DND-41 (cell line): Measurements from ENCODE around the gene DGKB.

Source experiments
- ATAC-seq: fragments of 200-7000 bp; cut with Tn5 transposase; 3 replicates; pipeline ENCODE4 v1.9.1; 2021; ENCODE audit warnings: low read depth; ENCODE audit not compliant: insufficient read depth
- DNase-seq: peaks from one replicate; pipeline ENCODE4 v3.0.0-alpha.2; 2020
- H2AFZ ChIP-seq: 2 replicates; pipeline ENCODE4 v1.6.0; 2012; ENCODE audit warnings: low read depth, low read length
- H3K27ac ChIP-seq: 2 replicates; pipeline ENCODE4 v1.5.1; 2012; ENCODE audit warnings: low read length, inconsistent platforms
- H3K27me3 ChIP-seq: fragments of 200-600 bp; sonication (generic); 2 replicates; pipeline ENCODE4 v1.6.0; 2012; ENCODE audit warnings: low read length, mild to moderate bottlenecking, inconsistent platforms; ENCODE audit not compliant: insufficient read depth, poor library complexity
- H3K36me3 ChIP-seq: 2 replicates; pipeline ENCODE4 v1.5.1; 2012; ENCODE audit warnings: low read length, inconsistent platforms; ENCODE audit not compliant: insufficient read depth
- H3K4me1 ChIP-seq: 2 replicates; pipeline ENCODE4 v1.5.1; 2012; ENCODE audit warnings: mild to moderate bottlenecking, low read length; ENCODE audit not compliant: insufficient read depth
- H3K4me2 ChIP-seq: 2 replicates; pipeline ENCODE4 v1.6.0; 2012; ENCODE audit warnings: mild to moderate bottlenecking, moderate library complexity, low read length, inconsistent platforms; ENCODE audit not compliant: insufficient read depth
- H3K4me3 ChIP-seq, 2 experiments: fragments of 200-600 bp in 1 of 2; shearing (Covaris generic) in 1 of 2; 2 replicates each; pipeline ENCODE4 v1.5.1; 2012 to 2016; ENCODE audit warnings: inconsistent platforms in 2 of 2, low read length in 2 of 2, mild to moderate bottlenecking in 2 of 2, low read depth in 1 of 2, moderate library complexity in 1 of 2
- H3K79me2 ChIP-seq: 2 replicates; pipeline ENCODE4 v1.6.0; 2012; ENCODE audit warnings: low read length, inconsistent platforms; ENCODE audit not compliant: insufficient read depth
- H3K9ac ChIP-seq: 2 replicates; pipeline ENCODE4 v1.6.0; 2012; ENCODE audit warnings: low read depth, mild to moderate bottlenecking, inconsistent platforms, low read length, moderate library complexity
- H3K9me3 ChIP-seq: 2 replicates; pipeline ENCODE4 v1.5.1; 2012; ENCODE audit warnings: low read length, moderate library complexity, mild to moderate bottlenecking, inconsistent platforms; ENCODE audit not compliant: insufficient read depth, severe bottlenecking
- H4K20me1 ChIP-seq: 2 replicates; pipeline ENCODE4 v1.6.0; 2012; ENCODE audit warnings: low read length; ENCODE audit not compliant: insufficient read depth
- CTCF ChIP-seq: IDR thresholded peaks from 2 replicates; pipeline ENCODE4 v1.5.1; 2012; ENCODE audit warnings: borderline replicate concordance, low read length, moderate library complexity, mild to moderate bottlenecking; ENCODE audit not compliant: poor library complexity, severe bottlenecking; ENCODE audit errors: extremely low read depth
- EZH2 ChIP-seq: IDR thresholded peaks from 3 replicates; pipeline ENCODE4 v1.6.1; 2012; ENCODE audit warnings: borderline replicate concordance, low read depth, mild to moderate bottlenecking, moderate library complexity, low read length, inconsistent platforms; ENCODE audit not compliant: severe bottlenecking

DGKB gene

GRCh38 chr7:14748461-14748860 is 154.1 kb downstream of the DGKB start:
- no peak for DNase-seq
- ATAC-seq = no peak
- TF ChIP-seq EZH2 (no peak), CTCF (no peak)

GRCh38 chr7:14747701-14748100 is 154.8 kb downstream of the DGKB start:
- Histone ChIP-seq H3K4me3 (no peak overlapping the region), H3K27ac (no peak overlapping the region), H3K9me3 (peaks cover 17% of the 10 kb centered on the region), H2AFZ (no peak overlapping the region), H3K36me3 (no peaks in the 10 kb centered on the region), H3K79me2 (no peaks in the 10 kb centered on the region), H3K9ac (no peak overlapping the region), H3K4me1 (no peaks in the 10 kb centered on the region), H4K20me1 (no peaks in the 10 kb centered on the region), H3K4me2 (no peak overlapping the region), H3K27me3 (no peaks in the 10 kb centered on the region)
- no peak for ATAC-seq
- no peak for DNase-seq
- TF ChIP-seq CTCF = no peak
- TF ChIP-seq EZH2 = no peak

More at GRCh38 chr7:14748461-14748860, 154.1 kb downstream of the DGKB start:
- H3K4me3 ChIP-seq = no peak overlapping the region
- H3K4me1 ChIP-seq = no peaks in the 10 kb centered on the region
- H2AFZ ChIP-seq = no peak overlapping the region
- no peak overlapping the region for H3K27ac ChIP-seq
- H3K9ac ChIP-seq = no peak overlapping the region
- H3K9me3 ChIP-seq = peaks cover 17% of the 10 kb centered on the region
- H3K36me3 ChIP-seq = no peaks in the 10 kb centered on the region
- no peaks in the 10 kb centered on the region for H3K27me3 ChIP-seq
- no peaks in the 10 kb centered on the region for H4K20me1 ChIP-seq
- no peak overlapping the region for H3K4me2 ChIP-seq
- no peaks in the 10 kb centered on the region for H3K79me2 ChIP-seq

DNA sequence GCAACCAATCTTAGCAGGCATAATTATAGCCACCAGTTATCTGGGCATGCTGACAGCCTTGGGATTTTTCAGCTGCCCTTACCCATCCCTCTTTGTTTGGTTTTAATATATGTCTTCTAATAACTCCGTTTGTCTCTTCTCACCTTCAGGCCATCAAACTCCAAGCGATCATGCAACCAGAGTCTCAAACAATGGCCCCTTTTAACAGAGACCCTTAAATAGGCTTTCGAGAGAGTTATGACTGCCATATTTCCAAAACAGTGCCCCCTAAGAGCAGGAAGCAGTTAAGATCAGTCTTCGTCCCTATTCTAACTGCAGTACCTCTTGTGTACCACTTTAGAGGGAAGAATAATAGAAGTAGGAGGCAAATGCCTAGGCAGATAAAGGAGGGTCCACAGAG is 157.5 kb downstream of the DGKB start:
- no peak overlapping the region for H2AFZ ChIP-seq
- peaks cover 24% of the 10 kb centered on the region for H3K9me3 ChIP-seq
- no peak overlapping the region for H3K4me3 ChIP-seq
- H3K4me2 ChIP-seq = no peak overlapping the region
- DNase-seq (no peak), ATAC-seq (no peak)
- TF ChIP-seq CTCF = no peak
- no peak for TF ChIP-seq EZH2
- no peak overlapping the region for H3K9ac ChIP-seq
- no peaks in the 10 kb centered on the region for H3K36me3 ChIP-seq
- H4K20me1 ChIP-seq = no peaks in the 10 kb centered on the region
- H3K4me1 ChIP-seq = no peaks in the 10 kb centered on the region
- no peak overlapping the region for H3K27ac ChIP-seq
- H3K79me2 ChIP-seq = no peaks in the 10 kb centered on the region
- H3K27me3 ChIP-seq = no peaks in the 10 kb centered on the region

- ATAC-seq = no peak
- Histone ChIP-seq H3K4me1 (no peaks in the 10 kb centered on the region; the same call in 1 of the 2 replicates), H3K27ac (no peak overlapping the region), H3K9ac (no peak overlapping the region), H3K4me3 (no peak overlapping the region), H3K79me2 (no peaks in the 10 kb centered on the region), H4K20me1 (no peaks in the 10 kb centered on the region), H3K9me3 (peaks cover 28% of the 10 kb centered on the region), H3K4me2 (no peak overlapping the region), H3K36me3 (no peaks in the 10 kb centered on the region), H2AFZ (no peak overlapping the region), H3K27me3 (no peaks in the 10 kb centered on the region)
- no peak for DNase-seq
- TF ChIP-seq CTCF = no peak
- no peak for TF ChIP-seq EZH2
Measured at GRCh38 chr7:14740606-14741005, 161.9 kb downstream of the DGKB start.
